ENCODE measurements around the gene IGFL4.

The IGFL4 gene

DNA sequence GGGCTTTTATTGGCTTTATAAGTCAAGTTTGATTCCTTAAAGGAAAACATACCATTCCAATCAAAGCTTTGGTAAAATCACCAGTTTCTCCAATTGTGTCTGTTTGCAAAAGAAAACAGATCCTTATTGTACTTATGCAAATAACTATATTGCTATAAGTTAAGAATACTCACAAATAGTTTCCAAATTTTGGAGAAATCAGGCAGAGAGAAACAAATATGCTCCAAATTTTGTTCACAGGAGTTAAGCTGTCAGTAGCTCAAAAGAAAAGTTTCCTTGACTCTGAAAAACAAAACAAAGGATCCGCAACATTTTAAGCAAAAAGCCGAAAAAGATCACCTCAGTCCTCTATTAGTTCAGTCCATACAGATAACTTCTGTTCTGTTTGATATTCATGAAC, 19.2 kb upstream of the IGFL4 start:
- no peak for DNase-seq

DNA sequence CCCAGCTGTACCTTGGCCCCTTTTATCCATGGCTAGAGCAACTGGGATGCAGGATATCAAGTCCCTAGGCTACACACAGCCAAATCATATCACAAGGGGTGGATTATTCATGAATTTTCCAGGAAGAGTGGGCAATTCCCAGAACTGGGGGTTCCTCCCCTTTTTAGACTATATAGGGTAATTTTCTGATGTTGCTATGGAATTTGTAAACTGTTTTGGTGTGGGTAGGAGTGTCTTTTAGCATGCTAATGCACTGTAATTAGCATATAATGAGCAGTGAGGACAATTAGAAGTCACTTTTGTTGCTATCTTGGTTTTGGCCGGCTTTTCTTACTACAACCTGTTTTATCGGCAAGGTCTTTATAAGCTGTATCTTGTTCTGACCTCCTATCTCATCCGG, 18.0 kb upstream of the IGFL4 start:
- DNase-seq = no peak

GRCh38 chr19:46056536-46056935, 15.7 kb upstream of the IGFL4 start:
- DNase-seq = no peak

DNA sequence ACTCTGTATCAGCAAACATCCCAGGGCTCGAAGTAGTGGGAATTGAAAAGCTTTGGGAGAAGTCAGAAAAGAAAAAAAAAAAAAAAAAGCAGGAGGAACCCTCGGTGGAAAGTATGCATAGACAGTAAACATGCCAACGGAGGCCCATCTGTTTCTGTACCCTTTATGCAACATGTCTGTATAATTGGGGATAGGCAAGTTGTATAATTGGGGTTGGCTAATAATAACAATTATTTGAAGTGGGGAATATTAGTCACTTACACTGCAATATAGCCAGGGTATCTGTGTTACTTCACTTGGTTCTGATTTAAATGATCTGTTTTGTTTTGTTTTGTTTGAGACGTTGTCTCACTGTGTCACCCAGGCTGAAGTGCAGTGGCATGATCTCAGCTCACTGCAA, 12.1 kb upstream of the IGFL4 start:
- DNase-seq = no peak

DNA sequence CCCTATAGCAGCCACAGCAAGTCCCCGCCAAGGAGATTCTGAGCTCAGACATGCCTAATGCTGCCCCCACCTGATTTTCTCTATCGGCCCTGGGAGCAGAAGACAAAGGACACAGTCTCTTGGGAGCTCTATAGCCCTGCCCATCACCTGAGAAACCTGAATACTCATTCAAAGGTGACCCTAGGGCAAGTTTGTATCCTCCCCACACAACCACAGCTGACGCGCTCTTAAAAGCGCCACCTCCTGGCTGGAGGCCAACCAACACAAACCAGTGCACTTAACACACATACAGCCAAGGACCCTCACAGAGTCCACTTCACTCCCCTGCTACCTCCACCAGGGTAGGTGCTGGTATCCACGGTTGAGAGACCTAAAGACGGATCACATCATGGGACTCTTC, 8.8 kb upstream of the IGFL4 start:
- DNase-seq = no peak

DNA sequence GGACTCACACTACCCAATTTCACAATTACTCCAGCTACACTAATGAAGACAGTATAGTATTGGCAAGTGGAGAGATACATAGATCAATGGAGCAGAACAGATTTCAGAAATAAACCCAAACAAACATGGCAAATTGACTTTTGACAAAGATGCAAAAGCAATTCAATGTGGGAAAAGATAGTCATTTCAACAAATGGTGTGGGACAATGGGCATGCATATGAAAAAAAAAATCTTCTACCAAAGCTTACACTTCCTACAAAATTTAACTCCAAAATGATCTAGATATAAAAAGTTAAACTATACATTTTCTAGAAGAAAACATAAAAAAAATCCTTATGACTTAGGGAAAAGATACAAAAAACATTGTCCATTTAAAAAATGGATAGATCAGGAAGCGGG, 2.7 kb upstream of the IGFL4 start:
- DNase-seq = no peak

GRCh38 chr19:46042252-46042883, 1.6 kb upstream of the IGFL4 start:
- DNase-seq = no peak

DNA sequence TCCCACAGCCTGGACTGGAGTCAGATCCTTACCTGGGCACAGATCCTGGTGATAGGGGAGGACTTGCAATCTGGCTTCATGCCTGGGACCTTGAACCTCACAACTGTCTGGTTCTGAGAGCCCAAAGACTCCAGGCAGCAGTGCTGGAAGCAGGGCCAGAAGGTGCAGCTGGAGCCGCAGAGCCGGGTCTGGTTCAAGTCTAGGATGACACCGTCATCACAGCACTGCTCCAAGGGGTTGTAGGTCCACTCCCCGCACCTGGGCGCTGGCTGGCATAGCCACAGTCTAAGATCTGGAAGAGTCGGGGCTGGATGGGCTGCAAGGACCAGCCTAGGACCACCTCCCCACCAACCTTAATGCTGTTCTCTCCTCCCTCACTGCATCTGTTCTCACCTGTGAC, 677 bp downstream of the IGFL4 start:
- DNase-seq = no peak

GRCh38 chr19:46036744-46037128, 4.1 kb downstream of the IGFL4 start:
- DNase-seq = no peak

GRCh38 chr19:46035986-46036743, 4.6 kb downstream of the IGFL4 start:
- DNase-seq = no peak

GRCh38 chr19:46035546-46035945, 5.3 kb downstream of the IGFL4 start:
- no peak for DNase-seq

DNA sequence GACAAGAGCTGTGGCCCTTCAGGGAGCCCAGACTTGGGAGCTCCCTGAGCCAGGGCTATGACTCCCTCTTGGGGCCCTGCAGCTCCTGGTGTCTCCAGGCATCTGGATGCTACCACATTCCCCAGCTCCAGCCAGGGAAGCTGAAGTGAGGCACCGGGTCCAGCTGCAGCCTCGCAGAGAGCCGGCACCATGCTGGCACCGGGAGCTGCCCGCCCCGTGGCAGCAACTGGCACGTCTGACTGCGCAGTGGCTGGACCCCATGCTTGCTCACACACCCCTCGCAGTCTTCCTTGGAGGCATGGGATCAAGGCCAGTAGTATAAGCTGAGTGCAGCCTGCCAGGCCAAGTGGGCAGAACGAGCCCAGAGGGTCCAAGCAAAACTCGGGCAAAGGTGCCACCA, 7.4 kb downstream of the IGFL4 start:
- no peak for DNase-seq

DNA sequence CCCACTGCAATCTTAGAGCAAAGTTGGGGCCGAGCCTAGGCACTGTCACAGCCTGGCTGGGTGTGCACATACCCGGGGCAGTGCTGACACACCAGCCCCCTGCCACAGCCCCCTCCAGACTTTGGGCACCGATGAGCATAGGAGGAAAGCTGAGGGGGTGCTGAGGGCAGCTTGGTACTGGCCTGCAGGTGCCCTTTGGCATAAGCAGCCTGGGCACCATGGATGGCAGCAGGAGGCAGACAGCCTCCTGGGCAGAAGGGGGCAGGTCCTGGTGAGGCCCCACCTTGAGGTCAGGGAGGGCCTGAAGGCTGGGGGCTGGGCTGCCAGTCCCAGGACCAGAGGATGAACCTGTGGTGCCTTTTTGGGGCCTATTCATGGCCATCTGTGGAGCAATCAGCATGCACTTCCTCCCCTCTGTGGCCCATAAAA, 8.2 kb downstream of the IGFL4 start:
- no peak for DNase-seq

GRCh38 chr19:46031781-46032596, 8.8 kb downstream of the IGFL4 start:
- DNase-seq = no peak

DNA sequence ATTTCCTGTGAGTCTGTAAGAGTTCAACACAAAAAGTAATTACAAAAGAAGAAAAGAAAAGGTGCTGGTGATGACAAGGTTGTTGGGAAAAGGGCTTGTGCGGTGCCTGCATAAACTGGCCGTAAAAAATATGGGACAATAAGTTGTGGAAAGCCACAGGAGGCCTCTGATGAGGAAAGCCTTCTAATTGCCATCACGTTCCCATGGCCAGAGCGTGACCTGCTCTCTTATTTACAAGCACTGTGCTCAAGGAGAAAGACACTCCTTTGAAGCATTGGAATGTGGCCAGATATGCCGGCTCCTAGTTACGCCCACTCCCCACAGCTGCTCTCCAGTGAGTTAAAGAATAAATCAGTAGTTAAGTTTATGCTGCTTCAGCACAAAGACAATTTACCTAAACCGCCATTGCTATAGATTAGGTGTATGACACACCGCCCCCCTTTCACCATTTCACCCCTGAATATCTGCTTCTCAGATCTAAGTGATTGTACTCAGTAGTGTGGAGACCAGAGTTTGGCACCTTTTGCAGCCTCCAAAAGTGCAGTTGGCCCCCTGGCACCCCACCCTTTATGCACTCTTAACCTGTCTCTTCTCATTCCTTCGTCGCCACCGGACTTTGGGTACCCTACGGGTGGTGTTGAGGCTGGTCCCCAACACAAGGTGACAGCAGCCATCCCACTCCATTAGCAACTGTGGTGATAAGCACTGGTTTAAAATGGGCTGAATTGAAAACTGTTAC, 9.8 kb downstream of the IGFL4 start:
- DNase-seq = no peak

- peak; percentile 10 for DNase-seq
These were observed 15.0 kb downstream of the IGFL4 start for GRCh38 chr19:46025835-46026234.

- DNase-seq = no peak
These were observed 17.5 kb downstream of the IGFL4 start for GRCh38 chr19:46023311-46023779.

GRCh38 chr19:46022431-46023310, 18.1 kb downstream of the IGFL4 start, which contains the start of gene PGLYRP1:
Gene PGLYRP1, minus strand, starts transcription at chr19:46023053. Its CDS starts 32 bp downstream, at chr19:46023021.
- DNase-seq = no peak

DNA sequence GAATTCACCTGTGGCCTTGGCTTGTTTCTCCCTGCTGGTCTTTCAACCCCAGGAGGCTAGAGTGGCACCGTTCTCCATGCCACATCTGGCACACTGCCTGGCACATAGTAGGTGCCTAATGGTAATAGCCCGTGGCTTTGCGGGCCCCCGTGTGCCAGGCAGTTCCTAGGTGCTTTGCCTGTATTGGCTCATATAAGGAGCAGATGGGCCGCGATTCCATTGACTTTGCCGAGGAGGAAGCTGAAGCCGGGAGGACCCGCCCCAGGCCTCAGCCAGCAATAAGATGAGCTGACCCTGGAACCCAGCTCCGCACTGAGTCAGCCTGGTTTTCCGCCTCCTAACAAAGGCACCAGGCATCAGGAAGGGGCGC, 18.8 kb downstream of the IGFL4 start:
- no peak for DNase-seq

DNA sequence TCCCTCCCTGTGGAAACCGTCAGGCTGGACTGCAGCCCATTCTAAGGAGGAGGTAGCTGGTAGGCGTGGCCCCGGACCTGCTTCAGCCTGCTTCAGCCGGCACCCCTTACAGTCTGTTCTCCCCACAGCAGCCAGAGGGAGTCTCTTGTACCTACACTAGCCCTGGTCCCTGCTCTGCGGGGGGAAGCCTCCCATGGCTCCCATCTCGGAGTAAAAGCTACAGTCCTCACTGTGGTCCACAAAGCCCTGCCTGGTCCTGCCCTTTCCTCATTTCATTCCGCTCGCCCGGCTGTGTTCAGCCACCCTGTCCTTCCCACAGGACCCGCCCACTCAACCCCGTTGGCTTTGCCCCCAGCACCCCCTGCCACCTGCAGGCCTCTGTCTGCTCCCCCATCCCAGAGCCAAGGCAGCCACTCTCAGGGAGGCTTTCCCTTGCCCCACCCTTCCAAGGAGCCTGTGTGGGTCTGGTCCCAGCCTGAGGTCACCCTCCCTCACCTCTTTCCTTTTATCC, 19.2 kb downstream of the IGFL4 start:
- no peak for DNase-seq

DNA sequence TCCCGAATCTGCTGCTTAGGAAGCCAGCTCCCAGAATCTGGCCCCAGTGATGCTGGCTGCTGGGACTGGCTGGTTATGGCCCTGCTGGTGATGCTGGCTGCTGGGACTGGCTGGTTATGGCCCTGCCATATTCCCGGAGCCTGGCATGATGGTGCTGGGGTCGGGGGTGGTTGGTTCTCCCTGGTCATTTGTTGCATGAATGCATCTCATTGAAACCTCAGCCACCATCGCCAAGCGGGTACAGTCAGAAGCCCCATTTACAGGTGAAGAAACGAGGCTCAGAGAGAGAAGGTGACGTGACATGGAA, 20.0 kb downstream of the IGFL4 start:
- no peak for DNase-seq

- DNase-seq = no peak
These were observed 21.5 kb downstream of the IGFL4 start for GRCh38 chr19:46019270-46019669.
